ENCODE results near the gene PIP4K2B.
"Not testable (repeated sequence)": the region's sequence is repeated elsewhere in the genome, so short reads cannot be mapped to it uniquely, and the experiment has no call there.

Gene PIP4K2B

DNA sequence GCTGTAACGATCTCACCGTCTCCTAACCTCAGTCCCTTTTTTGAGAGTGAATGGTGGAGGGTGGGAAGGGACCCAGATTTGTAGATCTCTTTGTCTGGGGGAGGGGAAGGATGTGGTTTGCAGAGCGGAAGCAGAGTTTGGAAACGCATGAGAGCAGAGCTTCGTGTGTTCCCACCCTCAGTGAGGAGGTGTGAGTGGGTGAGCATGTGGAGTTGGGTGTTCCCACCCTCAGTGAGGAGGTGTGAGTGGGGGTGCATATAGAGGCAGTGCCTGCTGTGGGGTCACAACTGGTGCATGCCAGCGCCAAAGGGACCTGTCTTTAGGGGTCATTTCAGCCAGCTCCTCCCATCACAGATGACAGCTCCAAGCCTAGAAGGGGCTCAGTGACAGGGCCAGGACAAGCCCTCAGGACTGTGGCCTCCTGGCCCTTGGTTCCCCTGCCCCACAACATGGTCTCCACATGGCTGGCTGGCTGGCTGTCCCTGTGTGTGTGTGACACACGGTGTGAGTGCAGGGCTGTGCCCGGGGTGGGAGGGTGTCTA lies 71.0 kb downstream of the PIP4K2B start:
- no peak for DNase-seq

DNA sequence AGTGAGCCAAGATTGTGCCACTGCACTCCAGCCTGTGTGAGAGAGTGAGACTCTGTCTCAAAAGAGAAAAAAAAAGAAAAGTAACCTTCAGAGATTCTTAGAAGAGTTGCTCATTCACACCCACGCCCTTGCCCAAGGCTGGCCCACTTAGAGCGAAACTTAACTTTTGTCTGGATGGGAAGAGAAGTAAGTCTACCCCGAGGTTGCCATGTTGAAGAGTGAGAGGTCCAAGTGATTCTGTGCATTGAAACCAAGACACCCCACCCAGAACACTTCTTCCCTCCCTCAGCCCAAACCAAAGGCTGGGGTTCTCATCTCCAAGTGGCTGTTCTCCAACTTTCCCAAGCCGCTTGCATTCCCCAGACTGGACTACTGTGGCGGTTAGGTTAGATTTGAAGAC lies 71.6 kb downstream of the PIP4K2B start:
- DNase-seq = no peak

DNA sequence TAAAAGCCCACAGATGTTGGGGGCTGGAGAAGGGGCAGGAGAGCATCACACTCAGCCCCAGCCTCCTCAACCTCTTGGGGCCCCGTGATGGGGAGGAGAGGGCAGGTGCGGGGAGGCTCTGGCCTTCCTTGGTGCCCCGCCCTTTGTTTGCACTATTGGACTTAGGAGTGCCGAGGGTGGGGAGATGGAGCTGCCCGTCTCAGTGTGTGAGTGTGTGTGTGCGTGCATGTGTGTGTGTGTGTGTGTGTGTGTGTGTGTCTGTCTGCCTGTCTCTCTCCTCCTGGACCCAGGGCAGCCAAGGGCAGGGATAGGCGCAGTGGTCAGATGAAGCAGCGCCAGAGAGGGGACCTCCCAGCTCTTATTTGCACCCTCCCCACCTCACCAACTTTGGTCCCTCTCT lies 73.2 kb downstream of the PIP4K2B start:
- not testable (repeated sequence) for DNase-seq

DNA sequence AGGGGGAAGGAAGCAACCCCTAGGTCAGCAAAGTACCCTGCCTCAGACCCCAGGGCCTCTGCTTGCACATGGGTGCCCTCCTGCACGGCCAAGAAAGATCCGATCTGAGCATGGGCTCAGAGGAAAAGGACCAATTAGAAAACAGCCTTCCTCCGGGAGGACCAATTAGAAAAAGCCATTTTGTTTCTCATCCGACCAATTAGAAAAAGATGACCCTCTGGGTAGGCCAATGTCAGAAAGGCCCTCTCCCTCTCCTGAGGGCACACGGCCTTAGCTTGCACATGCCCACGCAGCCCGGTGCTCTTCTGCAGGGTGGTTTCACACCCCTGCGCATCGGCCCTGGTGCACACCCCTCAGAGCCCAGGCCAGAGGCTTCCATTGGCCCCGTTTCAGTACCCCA lies 74.3 kb downstream of the PIP4K2B start:
- DNase-seq = no peak

DNA sequence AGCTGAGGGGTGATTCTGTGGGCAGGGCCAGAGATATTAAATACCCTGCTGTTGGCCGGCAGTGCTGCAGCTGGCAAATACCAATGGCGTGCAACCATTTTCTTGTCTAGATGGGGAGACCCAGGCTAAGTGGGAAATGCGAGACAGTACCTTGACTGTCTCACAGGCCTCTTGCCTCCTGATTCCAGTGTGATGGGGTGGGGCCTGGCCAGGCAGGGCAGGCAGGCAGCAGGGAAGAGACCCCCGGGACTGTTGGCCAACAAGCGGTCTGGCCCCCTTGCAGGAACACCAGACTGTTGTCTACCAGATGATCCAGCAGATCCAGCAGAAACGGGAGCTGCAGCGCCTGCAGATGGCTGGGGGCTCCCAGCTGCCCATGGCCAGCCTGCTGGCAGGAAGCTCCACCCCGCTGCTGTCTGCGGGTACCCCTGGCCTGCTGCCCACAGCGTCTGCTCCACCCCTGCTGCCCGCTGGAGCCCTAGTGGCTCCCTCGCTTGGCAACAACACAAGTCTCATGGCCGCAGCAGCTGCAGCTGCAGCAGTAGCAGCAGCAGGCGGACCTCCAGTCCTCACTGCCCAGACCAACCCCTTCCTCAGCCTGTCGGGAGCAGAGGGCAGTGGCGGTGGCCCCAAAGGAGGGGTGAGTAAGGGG lies 74.9 kb downstream of the PIP4K2B start:
- peak; percentile 69 for DNase-seq

DNA sequence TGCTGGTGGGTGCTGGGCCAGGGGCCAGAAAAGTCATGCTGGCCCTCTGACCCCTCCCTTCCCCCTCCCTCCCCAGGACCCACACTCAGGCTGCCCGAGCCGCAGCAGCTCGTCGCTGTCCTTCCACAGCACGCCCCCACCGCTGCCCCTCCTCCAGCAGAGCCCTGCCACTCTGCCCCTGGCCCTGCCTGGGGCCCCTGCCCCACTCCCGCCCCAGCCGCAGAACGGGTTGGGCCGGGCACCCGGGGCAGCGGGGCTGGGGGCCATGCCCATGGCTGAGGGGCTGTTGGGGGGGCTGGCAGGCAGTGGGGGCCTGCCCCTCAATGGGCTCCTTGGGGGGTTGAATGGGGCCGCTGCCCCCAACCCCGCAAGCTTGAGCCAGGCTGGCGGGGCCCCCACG lies 77.6 kb downstream of the PIP4K2B start:
- DNase-seq = no peak

DNA sequence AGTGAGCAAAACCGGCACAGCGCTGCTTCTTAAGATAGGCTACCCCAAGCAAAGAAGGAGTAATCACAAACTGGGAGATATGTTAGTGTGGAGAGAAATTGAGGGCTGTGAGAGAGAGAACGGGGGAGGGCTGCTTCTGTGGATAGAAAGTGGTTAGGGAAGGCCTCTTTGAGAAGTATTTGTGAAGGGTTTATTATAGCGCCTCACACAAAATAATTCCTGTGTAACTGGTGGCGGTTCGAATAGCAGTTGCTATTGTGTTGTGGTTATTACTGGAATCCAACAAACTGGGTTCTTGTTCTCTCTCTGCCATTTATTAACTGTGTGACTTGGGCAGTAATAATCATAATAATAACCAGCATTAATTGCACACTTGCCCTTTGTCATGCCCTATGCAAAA lies 78.4 kb downstream of the PIP4K2B start:
- DNase-seq = no peak

DNA sequence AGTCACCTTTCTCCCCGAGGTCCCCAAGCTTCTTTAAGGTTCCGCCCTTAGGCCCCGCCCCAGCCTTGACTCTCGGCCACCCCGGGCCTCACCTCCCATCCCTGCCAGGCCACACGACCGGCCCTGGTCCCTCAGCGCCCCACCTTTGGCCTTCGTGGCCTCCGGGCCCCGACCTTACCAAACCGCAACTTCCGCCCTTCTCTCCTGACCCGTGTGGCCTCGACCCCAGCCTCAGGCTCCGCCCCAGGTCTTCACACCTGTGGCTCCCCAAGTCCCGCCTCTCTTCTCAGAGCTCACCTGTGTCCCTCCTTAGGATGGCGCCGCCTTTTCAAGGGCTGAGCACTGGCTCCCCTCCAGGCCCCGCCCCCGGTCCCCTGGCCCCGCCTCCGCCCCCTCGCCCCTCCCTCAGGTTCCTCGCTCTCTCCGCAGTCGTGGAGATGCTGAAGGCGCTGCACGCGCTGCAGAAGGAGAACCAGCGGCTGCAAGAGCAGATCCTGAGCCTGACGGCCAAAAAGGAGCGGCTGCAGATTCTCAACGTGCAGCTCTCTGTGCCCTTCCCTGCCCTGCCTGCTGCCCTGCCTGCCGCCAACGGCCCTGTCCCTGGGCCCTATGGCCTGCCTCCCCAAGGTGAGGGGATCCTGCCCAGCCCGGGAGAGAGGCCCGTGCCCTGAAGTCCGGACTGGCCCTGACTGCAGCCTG lies 79.3 kb downstream of the PIP4K2B start:
- no peak for DNase-seq

DNA sequence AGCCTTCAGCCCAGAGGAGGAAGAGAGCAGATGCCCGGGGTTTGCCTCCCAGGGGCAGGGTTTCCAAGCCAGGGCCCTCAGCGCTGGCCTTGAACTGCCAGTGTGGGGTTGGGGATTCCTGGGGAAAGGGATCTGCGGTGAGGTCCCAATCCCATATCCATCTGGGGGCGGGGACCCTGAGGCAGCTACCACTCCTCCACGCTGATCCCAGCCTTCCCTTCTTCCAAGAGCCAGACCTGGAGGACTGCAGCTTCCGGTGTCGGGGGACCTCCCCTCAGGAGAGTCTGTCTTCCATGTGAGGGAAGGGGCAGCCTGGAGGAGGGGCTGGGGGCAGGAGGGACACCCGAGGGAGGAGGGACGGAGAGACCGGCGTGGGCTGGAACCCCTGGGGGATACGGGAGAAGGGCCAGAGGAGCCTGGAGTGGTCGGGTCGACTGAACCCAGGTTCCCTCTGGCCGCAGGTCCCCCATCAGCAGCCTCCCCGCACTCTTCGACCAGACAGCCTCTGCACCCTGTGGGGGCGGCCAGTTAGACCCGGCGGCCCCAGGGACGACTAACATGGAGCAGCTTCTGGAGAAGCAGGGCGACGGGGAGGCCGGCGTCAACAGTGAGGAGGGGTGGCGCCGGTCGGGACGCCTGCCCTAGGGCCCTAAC lies 79.9 kb downstream of the PIP4K2B start:
- no peak for DNase-seq

DNA sequence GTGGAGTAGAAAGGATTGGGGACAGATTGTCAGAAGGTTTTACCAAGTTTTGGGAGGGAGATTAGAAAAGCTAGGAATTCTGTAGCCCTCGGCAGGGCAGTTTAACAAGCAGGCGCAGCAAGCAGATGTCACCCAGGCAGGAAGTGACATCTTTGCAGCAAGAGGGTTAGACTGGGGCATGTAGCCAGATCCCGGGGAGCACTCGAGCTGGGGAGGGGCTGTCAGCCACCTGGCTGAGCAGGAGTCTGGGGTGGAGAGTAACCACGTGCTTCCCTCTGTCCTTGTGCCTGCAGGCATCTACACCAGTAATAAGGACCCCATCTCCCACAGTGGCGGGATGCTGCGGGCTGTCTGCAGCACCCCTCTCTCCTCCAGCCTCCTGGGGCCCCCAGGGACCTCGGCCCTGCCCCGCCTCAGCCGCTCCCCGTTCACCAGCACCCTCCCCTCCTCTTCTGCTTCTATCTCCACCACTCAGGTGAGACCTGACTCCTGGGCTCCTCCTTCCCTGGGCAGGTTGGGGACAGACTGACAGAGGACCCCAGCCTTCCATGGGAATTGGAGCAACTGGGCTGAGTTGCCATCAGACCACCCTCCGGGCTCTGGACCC lies 82.1 kb downstream of the PIP4K2B start:
- DNase-seq = no peak

DNA sequence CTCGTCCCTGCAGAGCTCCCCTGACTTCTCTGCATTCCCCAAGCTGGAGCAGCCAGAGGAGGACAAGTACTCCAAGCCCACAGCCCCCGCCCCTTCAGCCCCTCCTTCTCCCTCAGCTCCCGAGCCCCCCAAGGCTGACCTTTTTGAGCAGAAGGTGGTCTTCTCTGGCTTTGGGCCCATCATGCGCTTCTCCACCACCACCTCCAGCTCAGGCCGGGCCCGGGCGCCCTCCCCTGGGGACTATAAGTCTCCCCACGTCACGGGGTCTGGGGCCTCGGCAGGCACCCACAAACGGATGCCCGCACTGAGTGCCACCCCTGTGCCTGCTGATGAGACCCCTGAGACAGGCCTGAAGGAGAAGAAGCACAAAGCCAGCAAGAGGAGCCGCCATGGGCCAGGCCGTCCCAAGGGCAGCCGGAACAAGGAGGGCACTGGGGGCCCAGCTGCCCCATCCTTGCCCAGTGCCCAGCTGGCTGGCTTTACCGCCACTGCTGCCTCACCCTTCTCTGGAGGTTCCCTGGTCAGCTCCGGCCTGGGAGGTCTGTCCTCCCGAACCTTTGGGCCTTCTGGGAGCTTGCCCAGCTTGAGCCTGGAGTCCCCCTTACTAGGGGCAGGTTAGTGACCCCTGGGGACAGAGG lies 82.9 kb downstream of the PIP4K2B start:
- DNase-seq = no peak

All from hematopoietic multipotent progenitor cell treated with erythropoietin and hydrocortisone succinate and interleukin-3 and kit ligand, for 8 days (in vitro differentiated cells).